ENCODE measurements around the gene MGLL. TPM values are rescaled to one million over a fixed set of nuclear protein-coding genes. Genes with fewer than 3 reads are reported as not detected.
A peak's percentile ranks its signal among the peaks of the same experiment; 100 is the strongest.
"Not testable (repeated sequence)": the region's sequence is repeated elsewhere in the genome, so short reads cannot be mapped to it uniquely, and the experiment has no call there.

Gene MGLL
- total and polyA plus RNA-seq, 2 experiments from 2014 or later: 58.7 to 184 TPM

GRCh38 chr3:127660621-127661251, 161.6 kb downstream of the MGLL start:
- H4K20me1 ChIP-seq (ENCODE audit: insufficient read depth): no peaks in the 10 kb centered on the region
- DNase-seq: no peak
- no peak for TF ChIP-seq EZH2phosphoT487 (IDR thresholded peaks at IDR 0.05; ENCODE audit: insufficient read depth, low read depth)
- TF ChIP-seq EZH2 (IDR thresholded peaks at IDR 0.05; ENCODE audit: insufficient read depth, poor library complexity, severe bottlenecking): no peak
- 84 to 93% methylated on average over 9 to 10 of the region's 10 CpGs for WGBS, 2 experiments (ENCODE audit: low coverage in 1 of 2, low lambda C conversion rate in 2 of 2, missing lambda C conversion rate in 2 of 2)
- no peaks in the 10 kb centered on the region for H3K27me3 ChIP-seq (replicated peaks; ENCODE audit: insufficient read depth)
- H3K79me2 ChIP-seq (ENCODE audit: insufficient read depth): no peaks in the 10 kb centered on the region
- no peak overlapping the region for H3K9ac ChIP-seq
- no peaks in the 10 kb centered on the region for H3K36me3 ChIP-seq (ENCODE audit: low read depth)
- H3K4me3 ChIP-seq: no peak overlapping the region
- H3K9me2 ChIP-seq (ENCODE audit: insufficient read depth): no peaks in the 10 kb centered on the region
- H3K4me2 ChIP-seq (ENCODE audit: unreplicated experiment): no peak overlapping the region
- peaks cover 6% of the 10 kb centered on the region for H3F3A ChIP-seq (ENCODE audit: insufficient read depth)
- in situ Hi-C loops (cut with MboI): loop anchor here (10.0 kb wide), 1 partner anchor 304 kb away; no protein-coding TSS in a partner anchor
- no peaks in the 10 kb centered on the region for H3K9me3 ChIP-seq (ENCODE audit: low read depth)
- H2AFZ ChIP-seq: no peak overlapping the region
- H3K27ac ChIP-seq: no peak overlapping the region
- H3K4me1 ChIP-seq (ENCODE audit: insufficient read depth): peaks cover 4% of the 10 kb centered on the region

DNA sequence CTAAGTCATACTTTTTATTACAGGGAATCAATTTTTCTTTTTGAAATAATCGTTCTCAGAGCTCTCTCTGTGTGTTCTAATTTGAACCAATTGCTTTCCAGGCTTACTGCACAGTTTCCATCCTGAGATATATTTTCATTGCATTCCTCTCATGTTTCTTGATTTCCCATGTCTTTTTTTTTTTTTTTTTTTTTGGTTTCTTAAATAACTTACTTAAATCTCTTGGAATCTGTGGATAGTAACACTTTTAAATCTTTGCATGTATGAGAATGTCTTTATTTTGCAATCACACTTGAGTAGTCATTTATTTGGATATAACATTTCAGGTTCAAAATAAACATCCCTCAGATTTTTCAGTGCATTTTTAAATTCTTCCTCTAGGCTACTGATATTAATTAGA, 164.1 kb downstream of the MGLL start:
- DNase-seq: no peak
- no peak overlapping the region for H3K4me3 ChIP-seq
- H2AFZ ChIP-seq: no peak overlapping the region
- H3K4me2 ChIP-seq (ENCODE audit: unreplicated experiment): no peak overlapping the region
- H3K9ac ChIP-seq: no peak overlapping the region
- TF ChIP-seq EZH2phosphoT487 (IDR thresholded peaks at IDR 0.05; ENCODE audit: insufficient read depth, low read depth) (no peak), EZH2 (IDR thresholded peaks at IDR 0.05; ENCODE audit: insufficient read depth, poor library complexity, severe bottlenecking) (no peak)
- H3K79me2 ChIP-seq (ENCODE audit: insufficient read depth): no peaks in the 10 kb centered on the region
- no peaks in the 10 kb centered on the region for H3K27me3 ChIP-seq (replicated peaks; ENCODE audit: insufficient read depth)
- H3K9me3 ChIP-seq (ENCODE audit: low read depth): no peaks in the 10 kb centered on the region
- H3K9me2 ChIP-seq (ENCODE audit: insufficient read depth): no peaks in the 10 kb centered on the region
- no peaks in the 10 kb centered on the region for H4K20me1 ChIP-seq (ENCODE audit: insufficient read depth)
- H3K27ac ChIP-seq: no peak overlapping the region
- 29 to 45% methylated on average over 1 of the region's 1 CpG for WGBS, 2 experiments (ENCODE audit: low coverage in 1 of 2, low lambda C conversion rate in 2 of 2, missing lambda C conversion rate in 2 of 2)
- peaks cover 10% of the 10 kb centered on the region for H3K4me1 ChIP-seq (ENCODE audit: insufficient read depth)
- H3K36me3 ChIP-seq (ENCODE audit: low read depth): no peaks in the 10 kb centered on the region
- H3F3A ChIP-seq (ENCODE audit: insufficient read depth): peaks cover 16% of the 10 kb centered on the region
- in situ Hi-C loops (cut with MboI): no loop called here

GRCh38 chr3:127656906-127657305, 165.4 kb downstream of the MGLL start:
- TF ChIP-seq EZH2 (IDR thresholded peaks at IDR 0.05; ENCODE audit: insufficient read depth, poor library complexity, severe bottlenecking) (no peak), EZH2phosphoT487 (IDR thresholded peaks at IDR 0.05; ENCODE audit: insufficient read depth, low read depth) (no peak)
- H3K79me2 ChIP-seq (ENCODE audit: insufficient read depth): no peaks in the 10 kb centered on the region
- H3K9ac ChIP-seq: no peak overlapping the region
- no peaks in the 10 kb centered on the region for H3K36me3 ChIP-seq (ENCODE audit: low read depth)
- in situ Hi-C loops (cut with MboI): no loop called here
- no peaks in the 10 kb centered on the region for H3K9me2 ChIP-seq (ENCODE audit: insufficient read depth)
- H3K4me3 ChIP-seq: no peak overlapping the region
- no peaks in the 10 kb centered on the region for H3K27me3 ChIP-seq (replicated peaks; ENCODE audit: insufficient read depth)
- no peaks in the 10 kb centered on the region for H3K9me3 ChIP-seq (ENCODE audit: low read depth)
- peaks cover 16% of the 10 kb centered on the region for H3F3A ChIP-seq (ENCODE audit: insufficient read depth)
- 89 to 90% methylated on average over 8 of the region's 8 CpGs for WGBS, 2 experiments (ENCODE audit: low coverage in 1 of 2, low lambda C conversion rate in 2 of 2, missing lambda C conversion rate in 2 of 2)
- no peak overlapping the region for H3K4me2 ChIP-seq (ENCODE audit: unreplicated experiment)
- H3K27ac ChIP-seq: no peak overlapping the region
- no peaks in the 10 kb centered on the region for H4K20me1 ChIP-seq (ENCODE audit: insufficient read depth)
- peaks cover 10% of the 10 kb centered on the region for H3K4me1 ChIP-seq (ENCODE audit: insufficient read depth)
- no peak for DNase-seq
- H2AFZ ChIP-seq: no peak overlapping the region

- in situ Hi-C loops (cut with MboI): no loop called here
- TF ChIP-seq EZH2phosphoT487 (IDR thresholded peaks at IDR 0.05; ENCODE audit: insufficient read depth, low read depth) (no peak), EZH2 (IDR thresholded peaks at IDR 0.05; ENCODE audit: insufficient read depth, poor library complexity, severe bottlenecking) (no peak)
- no peak overlapping the region for H3K4me3 ChIP-seq
- H3K9me2 ChIP-seq (ENCODE audit: insufficient read depth): no peaks in the 10 kb centered on the region
- H3K4me1 ChIP-seq (ENCODE audit: insufficient read depth): peaks cover 10% of the 10 kb centered on the region
- peak; percentile 80 for DNase-seq
- H3K9ac ChIP-seq: 0 out of 2 replicates have a peak overlapping the region, but pooled peaks have one; percentile 5
- peaks cover 16% of the 10 kb centered on the region for H3F3A ChIP-seq (ENCODE audit: insufficient read depth)
- no peaks in the 10 kb centered on the region for H4K20me1 ChIP-seq (ENCODE audit: insufficient read depth)
- no peaks in the 10 kb centered on the region for H3K79me2 ChIP-seq (ENCODE audit: insufficient read depth)
- H3K4me2 ChIP-seq (ENCODE audit: unreplicated experiment): peak overlapping the region; percentile 33
- 20 to 34% methylated on average over 3 of the region's 3 CpGs for WGBS, 2 experiments (ENCODE audit: low coverage in 1 of 2, low lambda C conversion rate in 2 of 2, missing lambda C conversion rate in 2 of 2)
- H3K36me3 ChIP-seq (ENCODE audit: low read depth): no peaks in the 10 kb centered on the region
- peak overlapping the region; percentile 51 for H3K27ac ChIP-seq
- H2AFZ ChIP-seq: peak overlapping the region; percentile 46
- H3K9me3 ChIP-seq (ENCODE audit: low read depth): no peaks in the 10 kb centered on the region
- H3K27me3 ChIP-seq (replicated peaks; ENCODE audit: insufficient read depth): no peaks in the 10 kb centered on the region
These were observed 166.7 kb downstream of the MGLL start for GRCh38 chr3:127655641-127656040.

DNA sequence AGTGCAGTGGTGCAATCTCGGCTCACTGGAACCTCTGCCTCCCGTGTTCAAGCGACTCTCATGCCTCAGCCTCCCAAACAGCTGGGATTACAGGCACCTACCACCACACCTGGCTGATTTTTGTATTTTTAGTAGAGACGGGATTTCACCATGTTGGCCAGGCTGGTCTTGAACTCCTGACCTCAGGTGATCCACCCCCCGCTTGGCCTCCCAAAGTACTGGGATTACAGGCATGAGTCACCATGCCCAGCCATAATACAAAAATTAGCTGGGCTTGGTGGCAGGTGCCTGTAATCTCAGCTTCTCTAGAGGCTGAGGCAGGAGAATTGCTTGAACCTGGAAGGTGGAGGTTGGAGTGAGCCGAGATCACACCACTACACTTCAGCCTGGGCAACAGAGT, 167.3 kb downstream of the MGLL start:
- H3K4me2 ChIP-seq (ENCODE audit: unreplicated experiment); H3K9me2 ChIP-seq (ENCODE audit: insufficient read depth); H2AFZ ChIP-seq; in situ Hi-C loops (cut with MboI); H3K9ac ChIP-seq; H3K36me3 ChIP-seq (ENCODE audit: low read depth); H3K4me3 ChIP-seq; H3K79me2 ChIP-seq (ENCODE audit: insufficient read depth); DNase-seq; H3K9me3 ChIP-seq (ENCODE audit: low read depth); H4K20me1 ChIP-seq (ENCODE audit: insufficient read depth); H3K27me3 ChIP-seq (replicated peaks; ENCODE audit: insufficient read depth): not testable (repeated sequence)
- Histone ChIP-seq H3F3A (ENCODE audit: insufficient read depth) (peaks cover 16% of the 10 kb centered on the region), H3K4me1 (ENCODE audit: insufficient read depth) (peaks cover 10% of the 10 kb centered on the region), H3K27ac (peak overlapping the region; percentile 51; the same call in 1 of the 2 replicates)
- whole genome bisulfite sequencing, 2 experiments (ENCODE audit: low coverage in 1 of 2, low lambda C conversion rate in 2 of 2, missing lambda C conversion rate in 2 of 2): 93 to 95% methylated on average over 6 of the region's 6 CpGs
